ENCODE measurements around the gene TSC22D4. TPM values are rescaled to one million over a fixed set of nuclear protein-coding genes. Genes with fewer than 3 reads are reported as not detected.

TSC22D4 gene
- total and polyA plus RNA-seq, 9 of the 15 experiments (the other 6 are each of a cell fraction or from before 2014, with no cell fraction given): 0.37 to 107 (median 28.7) TPM

GRCh38 chr7:100483090-100483721 lies 4.2 kb upstream of the TSC22D4 start (continued):
- no peak for TF ChIP-seq ZSCAN32 (CRISPR knock-in tag; IDR thresholded peaks at IDR 0.05)
- TF ChIP-seq SAP30 (IDR thresholded peaks at IDR 0.05; ENCODE audit: borderline replicate concordance, insufficient read depth, low read depth, low read length, poor library complexity, severe bottlenecking): no peak
- TF ChIP-seq BDP1 (IDR thresholded peaks at IDR 0.05; ENCODE audit: insufficient read depth, insufficient read length): no peak
- TF ChIP-seq IRF2 (CRISPR knock-in tag; IDR thresholded peaks at IDR 0.05): no peak
- peak; percentile 73 for TF ChIP-seq GMEB1 (CRISPR knock-in tag; IDR thresholded peaks at IDR 0.05)
- peak; percentile 83 for TF ChIP-seq ZNF263 (CRISPR knock-in tag; IDR thresholded peaks at IDR 0.05; ENCODE audit: borderline replicate concordance)
- TF ChIP-seq DPF2 (IDR thresholded peaks at IDR 0.05): peak; percentile 31; the same call in 1 of the 2 replicates
- no peak for TF ChIP-seq BRD9 (IDR thresholded peaks at IDR 0.05; ENCODE audit: low read depth, partially characterized antibody)
- peak; percentile 46; the same call in 1 of the 2 replicates for TF ChIP-seq PHF8 (IDR thresholded peaks at IDR 0.05; ENCODE audit: borderline replicate concordance, low read length)
- TF ChIP-seq, protein P1, sequence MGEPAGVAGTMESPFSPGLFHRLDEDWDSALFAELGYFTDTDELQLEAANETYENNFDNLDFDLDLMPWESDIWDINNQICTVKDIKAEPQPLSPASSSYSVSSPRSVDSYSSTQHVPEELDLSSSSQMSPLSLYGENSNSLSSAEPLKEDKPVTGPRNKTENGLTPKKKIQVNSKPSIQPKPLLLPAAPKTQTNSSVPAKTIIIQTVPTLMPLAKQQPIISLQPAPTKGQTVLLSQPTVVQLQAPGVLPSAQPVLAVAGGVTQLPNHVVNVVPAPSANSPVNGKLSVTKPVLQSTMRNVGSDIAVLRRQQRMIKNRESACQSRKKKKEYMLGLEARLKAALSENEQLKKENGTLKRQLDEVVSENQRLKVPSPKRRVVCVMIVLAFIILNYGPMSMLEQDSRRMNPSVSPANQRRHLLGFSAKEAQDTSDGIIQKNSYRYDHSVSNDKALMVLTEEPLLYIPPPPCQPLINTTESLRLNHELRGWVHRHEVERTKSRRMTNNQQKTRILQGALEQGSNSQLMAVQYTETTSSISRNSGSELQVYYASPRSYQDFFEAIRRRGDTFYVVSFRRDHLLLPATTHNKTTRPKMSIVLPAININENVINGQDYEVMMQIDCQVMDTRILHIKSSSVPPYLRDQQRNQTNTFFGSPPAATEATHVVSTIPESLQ (CRISPR knock-in tag; IDR thresholded peaks at IDR 0.05): 0 out of 2 replicates have a peak, but pooled peaks have one; percentile 25
- no peak for TF ChIP-seq ELF4 (CRISPR knock-in tag; IDR thresholded peaks at IDR 0.05)
- TF ChIP-seq RAD51 (IDR thresholded peaks at IDR 0.05; ENCODE audit: borderline replicate concordance, low read depth): no peak
- TF ChIP-seq ZNF24 (IDR thresholded peaks at IDR 0.05): peak; percentile 82; the same call in 1 of the 2 replicates
- no peak for TF ChIP-seq PHB2 (IDR thresholded peaks at IDR 0.05; ENCODE audit: low read depth)
- no peak for TF ChIP-seq ZNF133 (CRISPR knock-in tag; IDR thresholded peaks at IDR 0.05)
- no peak for TF ChIP-seq NCOA4 (IDR thresholded peaks at IDR 0.05; ENCODE audit: partially characterized antibody)
- TF ChIP-seq CREB1 (IDR thresholded peaks at IDR 0.05): no peak
- 0 out of 2 replicates have a peak, but pooled peaks have one; percentile 8 for TF ChIP-seq CREB1 (CRISPR knock-in tag; IDR thresholded peaks at IDR 0.05)
- TF ChIP-seq GTF2F1 (IDR thresholded peaks at IDR 0.05; ENCODE audit: low read depth, low read length): no peak
- TF ChIP-seq CBX3 (IDR thresholded peaks at IDR 0.05; ENCODE audit: borderline replicate concordance in 1 of 2, low read length in 2 of 2): peak in 1 of 2 experiments; percentile 32; a peak in 1 of 3 replicates
- peak; percentile 59; the same call in 1 of the 2 replicates for TF ChIP-seq TARDBP (IDR thresholded peaks at IDR 0.05)
- TF ChIP-seq SIX5 (IDR thresholded peaks at IDR 0.05; ENCODE audit: borderline replicate concordance in 1 of 2, insufficient read depth in 1 of 2, low read depth in 1 of 2, low read length in 2 of 2): no peak
- no peak for TF ChIP-seq PPARD (CRISPR knock-in tag; IDR thresholded peaks at IDR 0.05)
- peak; percentile 94 for TF ChIP-seq CTBP1 (IDR thresholded peaks at IDR 0.05; ENCODE audit: borderline replicate concordance)
- TF ChIP-seq NONO (IDR thresholded peaks at IDR 0.05; ENCODE audit: low read depth in 2 of 2, low read length in 1 of 2): peak in 1 of 2 experiments; percentile 93; a peak in 2 of 4 replicates

Measured in K562 (cell line).